WI38 (cell line): ENCODE measurements around the gene SLC26A11.
"Not testable (repeated sequence)": the region's sequence is repeated elsewhere in the genome, so short reads cannot be mapped to it uniquely, and the experiment has no call there.

Experiments used
- H3K4me3 ChIP-seq: 2 replicates; pipeline ENCODE4 v1.5.1; 2011; ENCODE audit warnings: low read depth, mild to moderate bottlenecking, control low read depth, low read length
- TF ChIP-seq, protein P1 (sequence below): IDR thresholded peaks from 2 replicates; pipeline ENCODE4 v1.5.1; 2012; ENCODE audit warnings: low read depth, mild to moderate bottlenecking, control low read depth, low read length

Gene SLC26A11

GRCh38 chr17:80294653-80295052 lies 74.4 kb downstream of the SLC26A11 start:
- TF ChIP-seq, protein P1, sequence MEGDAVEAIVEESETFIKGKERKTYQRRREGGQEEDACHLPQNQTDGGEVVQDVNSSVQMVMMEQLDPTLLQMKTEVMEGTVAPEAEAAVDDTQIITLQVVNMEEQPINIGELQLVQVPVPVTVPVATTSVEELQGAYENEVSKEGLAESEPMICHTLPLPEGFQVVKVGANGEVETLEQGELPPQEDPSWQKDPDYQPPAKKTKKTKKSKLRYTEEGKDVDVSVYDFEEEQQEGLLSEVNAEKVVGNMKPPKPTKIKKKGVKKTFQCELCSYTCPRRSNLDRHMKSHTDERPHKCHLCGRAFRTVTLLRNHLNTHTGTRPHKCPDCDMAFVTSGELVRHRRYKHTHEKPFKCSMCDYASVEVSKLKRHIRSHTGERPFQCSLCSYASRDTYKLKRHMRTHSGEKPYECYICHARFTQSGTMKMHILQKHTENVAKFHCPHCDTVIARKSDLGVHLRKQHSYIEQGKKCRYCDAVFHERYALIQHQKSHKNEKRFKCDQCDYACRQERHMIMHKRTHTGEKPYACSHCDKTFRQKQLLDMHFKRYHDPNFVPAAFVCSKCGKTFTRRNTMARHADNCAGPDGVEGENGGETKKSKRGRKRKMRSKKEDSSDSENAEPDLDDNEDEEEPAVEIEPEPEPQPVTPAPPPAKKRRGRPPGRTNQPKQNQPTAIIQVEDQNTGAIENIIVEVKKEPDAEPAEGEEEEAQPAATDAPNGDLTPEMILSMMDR: no peak

GRCh38 chr17:80295146-80295545 lies 74.9 kb downstream of the SLC26A11 start:
- H3K4me3 ChIP-seq: no peak overlapping the region
- TF ChIP-seq, protein P1: no peak

More at GRCh38 chr17:80294653-80295052, 74.4 kb downstream of the SLC26A11 start:
- H3K4me3 ChIP-seq: no peak overlapping the region

- TF ChIP-seq, protein P1: no peak
- no peak overlapping the region for H3K4me3 ChIP-seq
Measured at GRCh38 chr17:80295559-80295958, 75.3 kb downstream of the SLC26A11 start.

DNA sequence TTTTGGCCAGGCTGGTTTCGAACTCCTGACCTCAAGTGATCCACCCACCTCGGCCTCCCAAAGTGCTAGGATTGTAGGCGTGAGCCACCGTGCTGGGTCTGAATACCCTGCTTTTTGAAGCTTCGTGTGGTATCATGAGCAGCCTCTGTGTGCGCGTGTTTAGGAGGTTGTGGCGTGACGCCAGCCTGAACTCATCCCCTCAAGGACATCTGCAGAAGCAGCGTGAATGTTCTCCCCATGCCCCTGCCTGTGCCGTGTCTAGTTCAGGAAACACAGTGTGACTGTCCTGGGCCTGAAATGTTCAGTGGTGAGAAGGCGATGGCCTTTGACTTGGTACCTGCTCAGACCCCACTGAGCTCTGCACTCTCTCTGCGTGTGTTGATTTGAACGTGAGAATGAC lies 76.0 kb downstream of the SLC26A11 start:
- TF ChIP-seq, protein P1: no peak
- H3K4me3 ChIP-seq: no peak overlapping the region

DNA sequence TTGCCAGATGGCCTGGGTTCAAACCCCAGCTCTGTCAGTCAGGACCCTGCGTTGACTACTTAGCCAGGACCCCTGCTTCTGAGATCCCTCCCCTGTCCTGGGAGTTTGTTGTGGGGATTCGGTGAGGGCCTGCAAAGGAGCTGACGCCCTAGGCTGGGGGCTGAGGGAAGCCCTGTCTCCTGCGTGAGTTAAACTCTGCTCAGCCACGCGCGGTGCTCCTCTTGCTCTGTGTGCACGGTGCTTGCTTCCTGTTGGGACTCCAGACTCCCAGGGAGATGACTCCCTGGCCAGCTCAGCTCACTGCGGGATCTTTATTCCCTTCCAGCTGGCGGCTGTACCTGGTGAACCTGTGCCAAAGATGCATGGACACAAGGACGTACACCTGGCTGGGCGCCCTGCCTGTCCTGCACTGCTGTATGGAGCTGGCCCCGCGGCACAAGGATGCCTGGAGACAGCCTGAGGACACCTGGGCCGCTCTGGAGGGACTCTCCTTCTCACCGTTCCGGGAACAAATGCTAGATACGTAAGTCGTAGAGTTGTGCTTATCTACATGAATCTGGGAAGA lies 77.9 kb downstream of the SLC26A11 start:
- no peak overlapping the region for H3K4me3 ChIP-seq
- TF ChIP-seq, protein P1: no peak

DNA sequence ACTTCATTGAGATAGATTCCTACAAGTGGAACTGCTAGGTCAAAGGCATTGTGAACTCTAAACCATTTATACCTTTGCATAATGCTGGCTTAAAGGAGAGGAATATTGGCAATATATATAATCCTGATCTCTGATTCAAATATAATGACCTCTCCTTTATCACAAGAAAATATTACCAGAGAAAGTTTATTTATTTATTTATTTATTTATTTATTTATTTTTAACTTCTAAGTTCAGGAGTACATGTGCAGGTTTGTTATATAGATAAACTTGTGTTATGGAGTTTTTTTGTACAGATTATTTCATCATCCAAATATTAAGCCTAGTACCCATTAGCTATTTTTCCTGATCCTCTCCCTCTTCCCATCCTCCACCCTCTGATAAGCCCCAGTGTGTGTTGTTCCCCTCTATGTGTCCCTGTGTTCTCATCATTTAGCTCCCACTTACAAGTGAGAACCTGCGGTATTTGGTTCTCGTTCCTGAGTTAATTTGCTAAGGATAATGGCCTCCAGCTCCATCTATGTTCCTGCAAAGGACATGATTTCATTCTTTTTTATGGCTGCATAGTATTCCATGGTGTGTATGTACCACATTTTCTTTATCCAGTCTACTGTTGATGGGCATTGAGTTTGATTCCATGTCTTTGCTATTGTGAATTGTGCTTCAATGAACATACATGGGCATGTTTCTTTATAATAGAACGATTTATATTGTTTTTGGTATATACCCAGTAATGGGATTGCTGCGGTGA lies 79.3 kb downstream of the SLC26A11 start:
- not testable (repeated sequence) for H3K4me3 ChIP-seq

GRCh38 chr17:80300756-80301155 lies 80.5 kb downstream of the SLC26A11 start:
- H3K4me3 ChIP-seq: not testable (repeated sequence)
